GM19463 (cell line): ENCODE measurements around the gene ELL.
"Not testable (repeated sequence)": the region's sequence is repeated elsewhere in the genome, so short reads cannot be mapped to it uniquely, and the experiment has no call there.

Experiments
- ATAC-seq: cut with Tn5 transposase; IDR thresholded peaks from one replicate; pipeline ENCODE4 v1.9.1; 2021; ENCODE audit warnings: mild to moderate bottlenecking, moderate library complexity; ENCODE audit not compliant: unreplicated experiment

Gene ELL

GRCh38 chr19:18521692-18522123 lies at the start of gene ELL:
Gene ELL, minus strand, starts transcription at chr19:18522070. Its CDS starts 15 bp downstream, at chr19:18522055.
- ATAC-seq = no peak

- ATAC-seq = no peak
Observed at GRCh38 chr19:18568367-18568766, 46.5 kb upstream of the ELL start.

GRCh38 chr19:18566953-18567352 lies 45.1 kb upstream of the ELL start:
- no peak for ATAC-seq

GRCh38 chr19:18562086-18562485 lies 40.2 kb upstream of the ELL start:
- ATAC-seq = no peak

GRCh38 chr19:18559685-18560084 lies 37.8 kb upstream of the ELL start:
- no peak for ATAC-seq

- ATAC-seq = no peak
Observed at GRCh38 chr19:18558604-18559003, 36.7 kb upstream of the ELL start.

- ATAC-seq = no peak
Observed at GRCh38 chr19:18558202-18558555, 36.3 kb upstream of the ELL start.

- ATAC-seq = peak; percentile 97
Observed at GRCh38 chr19:18557411-18558201, 35.7 kb upstream of the ELL start, which contains the start of gene KXD1. Gene KXD1, plus strand, starts transcription at chr19:18557870. Its CDS starts 4,187 bp downstream, at chr19:18562057.

- ATAC-seq = no peak
Observed at GRCh38 chr19:18551631-18552030, 29.8 kb upstream of the ELL start.

- ATAC-seq = peak; percentile 50
Observed at GRCh38 chr19:18543814-18544475, 22.1 kb upstream of the ELL start.

GRCh38 chr19:18542941-18543813 lies 21.3 kb upstream of the ELL start, which contains the start of gene FKBP8:
Gene FKBP8, minus strand, starts transcription at chr19:18543573. Its CDS starts 1,603 bp downstream, at chr19:18541970.
- peak; percentile 98 for ATAC-seq

- ATAC-seq = no peak
Observed at GRCh38 chr19:18541992-18542940, 20.4 kb upstream of the ELL start.

GRCh38 chr19:18541258-18541991 lies 19.6 kb upstream of the ELL start:
- ATAC-seq = no peak

- not testable (repeated sequence) for ATAC-seq
Observed at GRCh38 chr19:18540200-18540599, 18.3 kb upstream of the ELL start.

GRCh38 chr19:18539372-18539771 lies 17.5 kb upstream of the ELL start:
- no peak for ATAC-seq

GRCh38 chr19:18538115-18538514 lies 16.2 kb upstream of the ELL start:
- no peak for ATAC-seq

- no peak for ATAC-seq
Observed at GRCh38 chr19:18537431-18537830, 15.6 kb upstream of the ELL start.

- no peak for ATAC-seq
Observed at GRCh38 chr19:18536475-18536874, 14.6 kb upstream of the ELL start.

- ATAC-seq = no peak
Observed at GRCh38 chr19:18533058-18533457, 11.2 kb upstream of the ELL start.
